GM12873 (cell line): ENCODE results near the gene HFM1.

Experiments
- TF ChIP-seq, protein P1 (sequence below): IDR thresholded peaks from 2 replicates; pipeline ENCODE4 v1.5.1; 2012; ENCODE audit warnings: low read depth, mild to moderate bottlenecking, moderate library complexity, low read length, control low read depth; ENCODE audit not compliant: insufficient read depth; ENCODE audit errors: missing control alignments

Gene HFM1

GRCh38 chr1:91221017-91221416 lies 183.6 kb downstream of the HFM1 start:
- TF ChIP-seq, protein P1, sequence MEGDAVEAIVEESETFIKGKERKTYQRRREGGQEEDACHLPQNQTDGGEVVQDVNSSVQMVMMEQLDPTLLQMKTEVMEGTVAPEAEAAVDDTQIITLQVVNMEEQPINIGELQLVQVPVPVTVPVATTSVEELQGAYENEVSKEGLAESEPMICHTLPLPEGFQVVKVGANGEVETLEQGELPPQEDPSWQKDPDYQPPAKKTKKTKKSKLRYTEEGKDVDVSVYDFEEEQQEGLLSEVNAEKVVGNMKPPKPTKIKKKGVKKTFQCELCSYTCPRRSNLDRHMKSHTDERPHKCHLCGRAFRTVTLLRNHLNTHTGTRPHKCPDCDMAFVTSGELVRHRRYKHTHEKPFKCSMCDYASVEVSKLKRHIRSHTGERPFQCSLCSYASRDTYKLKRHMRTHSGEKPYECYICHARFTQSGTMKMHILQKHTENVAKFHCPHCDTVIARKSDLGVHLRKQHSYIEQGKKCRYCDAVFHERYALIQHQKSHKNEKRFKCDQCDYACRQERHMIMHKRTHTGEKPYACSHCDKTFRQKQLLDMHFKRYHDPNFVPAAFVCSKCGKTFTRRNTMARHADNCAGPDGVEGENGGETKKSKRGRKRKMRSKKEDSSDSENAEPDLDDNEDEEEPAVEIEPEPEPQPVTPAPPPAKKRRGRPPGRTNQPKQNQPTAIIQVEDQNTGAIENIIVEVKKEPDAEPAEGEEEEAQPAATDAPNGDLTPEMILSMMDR: no peak

DNA sequence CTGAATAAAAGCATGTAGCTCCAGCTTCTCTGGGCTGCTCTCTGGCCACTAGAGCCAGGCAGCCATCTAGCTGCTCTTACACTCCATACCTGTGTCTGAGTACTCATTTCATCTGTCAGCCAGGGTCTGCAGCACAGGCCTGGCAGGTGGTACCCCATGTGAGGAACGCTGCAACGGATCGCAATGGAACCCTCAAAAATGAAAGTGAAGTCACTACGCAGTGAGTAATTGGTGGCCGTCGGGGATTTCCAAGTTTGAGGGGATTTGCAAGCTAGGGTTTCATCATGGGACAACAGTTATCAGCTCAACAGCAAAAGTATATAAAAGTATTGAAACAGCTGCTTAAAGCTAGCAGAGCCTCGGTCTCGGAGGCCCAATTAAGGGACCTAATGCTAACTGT lies 186.7 kb downstream of the HFM1 start:
- TF ChIP-seq, protein P1: no peak
